GM19467 (cell line): ENCODE data around the gene FHOD3.

Source experiments
- ATAC-seq: cut with Tn5 transposase; IDR thresholded peaks from one replicate; pipeline ENCODE4 v1.9.1; 2021; ENCODE audit warnings: mild to moderate bottlenecking, moderate library complexity; ENCODE audit not compliant: unreplicated experiment

FHOD3 gene

GRCh38 chr18:36403896-36404820 lies 106.6 kb downstream of the FHOD3 start:
- ATAC-seq = no peak

GRCh38 chr18:36405611-36406010 lies 108.1 kb downstream of the FHOD3 start:
- no peak for ATAC-seq

- no peak for ATAC-seq
Observed at GRCh38 chr18:36406805-36407204, 109.3 kb downstream of the FHOD3 start.

- no peak for ATAC-seq
Observed at GRCh38 chr18:36408606-36409005, 111.1 kb downstream of the FHOD3 start.

GRCh38 chr18:36409779-36410178 lies 112.3 kb downstream of the FHOD3 start:
- ATAC-seq = no peak

- ATAC-seq = no peak
Observed at GRCh38 chr18:36410346-36410745, 112.8 kb downstream of the FHOD3 start.

GRCh38 chr18:36411745-36412168 lies 114.2 kb downstream of the FHOD3 start:
- no peak for ATAC-seq

GRCh38 chr18:36412778-36413177 lies 115.3 kb downstream of the FHOD3 start:
- no peak for ATAC-seq

- ATAC-seq = no peak
Observed at GRCh38 chr18:36415171-36415570, 117.7 kb downstream of the FHOD3 start.

- no peak for ATAC-seq
Observed at GRCh38 chr18:36415625-36416024, 118.1 kb downstream of the FHOD3 start.

- ATAC-seq = no peak
Observed at GRCh38 chr18:36419188-36419899, 121.8 kb downstream of the FHOD3 start.

- no peak for ATAC-seq
Observed at GRCh38 chr18:36419900-36420531, 122.5 kb downstream of the FHOD3 start.

GRCh38 chr18:36420826-36421225 lies 123.3 kb downstream of the FHOD3 start:
- ATAC-seq = no peak

GRCh38 chr18:36424741-36425142 lies 127.2 kb downstream of the FHOD3 start:
- no peak for ATAC-seq

- ATAC-seq = no peak
Observed at GRCh38 chr18:36427369-36427768, 129.9 kb downstream of the FHOD3 start.

- ATAC-seq = no peak
Observed at GRCh38 chr18:36427831-36428230, 130.3 kb downstream of the FHOD3 start.

GRCh38 chr18:36428431-36429029 lies 131.0 kb downstream of the FHOD3 start:
- no peak for ATAC-seq

- ATAC-seq = no peak
Observed at GRCh38 chr18:36432880-36433555, 135.5 kb downstream of the FHOD3 start.

GRCh38 chr18:36436387-36436786 lies 138.9 kb downstream of the FHOD3 start:
- ATAC-seq = no peak

- no peak for ATAC-seq
Observed at GRCh38 chr18:36440614-36441013, 143.1 kb downstream of the FHOD3 start.
